Caco-2 (cell line): ENCODE data around the gene NRXN3. TPM values are rescaled to one million over a fixed set of nuclear protein-coding genes. Genes with fewer than 3 reads are reported as not detected.

ENCODE experiments used
- BruUV-seq: library from RNA; stranded (reverse); fragments of 400-500 nt; replicated peaks from 2 replicates; lab custom pipeline; 2021; lab: Mats Ljungman, UMichigan
- CTCF ChIA-PET: fragments of 300-600 bp; sonication (Branson Sonifier 250); formaldehyde crosslinking; loops from one replicate; lab custom pipeline; 2022; ENCODE audit warnings: antibody characterized with exemption; lab: Charles Lee
- POLR2A ChIA-PET: fragments of 300-600 bp; sonication (Branson Sonifier 250); formaldehyde crosslinking; loops from one replicate; lab custom pipeline; 2022; ENCODE audit warnings: antibody characterized with exemption; lab: Charles Lee
- DNase-seq, 2 experiments: peaks; one replicate each; pipeline versions ENCODE4 v3.0.0 to v3.0.0-alpha.2; 2020 to 2022
- H3K27me3 ChIP-seq: replicated peaks from 2 replicates; pipeline ENCODE4 v1.6.0; 2011; ENCODE audit warnings: low read length; ENCODE audit not compliant: control insufficient read depth, insufficient read depth
- H3K36me3 ChIP-seq: 2 replicates; pipeline ENCODE4 v1.5.1; 2011; ENCODE audit warnings: low read length; ENCODE audit not compliant: control insufficient read depth, insufficient read depth
- H3K4me1 ChIP-seq: fragments of 250-450 bp; sonication (Bioruptor Pico); 2 replicates; pipeline ENCODE4 v1.5.1; 2020; ENCODE audit warnings: mild to moderate bottlenecking
- H3K4me3 ChIP-seq: 2 replicates; pipeline ENCODE4 v1.5.1; 2011; ENCODE audit warnings: low read depth, mild to moderate bottlenecking, control low read depth, low read length
- H3K9me3 ChIP-seq: fragments of 250-450 bp; sonication (Bioruptor Pico); 2 replicates; pipeline ENCODE4 v1.5.1; 2020; ENCODE audit warnings: mild to moderate bottlenecking, moderate library complexity
- H3K27ac Mint-ChIP-seq: one replicate; pipeline ENCODE4 v1.8.0; 2022; ENCODE audit warnings: mixed read lengths; ENCODE audit not compliant: unreplicated experiment
- H3K27me3 Mint-ChIP-seq: one replicate; pipeline ENCODE4 v1.8.0; 2022; ENCODE audit warnings: mixed read lengths; ENCODE audit not compliant: insufficient read depth, unreplicated experiment
- H3K36me3 Mint-ChIP-seq: one replicate; pipeline ENCODE4 v1.8.0; 2022; ENCODE audit warnings: mild to moderate bottlenecking, mixed read lengths; ENCODE audit not compliant: insufficient read depth, unreplicated experiment
- H3K4me1 Mint-ChIP-seq: one replicate; pipeline ENCODE4 v1.8.0; 2022; ENCODE audit warnings: low read depth, mixed read lengths; ENCODE audit not compliant: unreplicated experiment
- H3K4me3 Mint-ChIP-seq: one replicate; pipeline ENCODE4 v1.8.0; 2022; ENCODE audit warnings: mild to moderate bottlenecking, moderate library complexity, mixed read lengths; ENCODE audit not compliant: unreplicated experiment
- H3K9me3 Mint-ChIP-seq: one replicate; pipeline ENCODE4 v1.8.0; 2022; ENCODE audit warnings: mixed read lengths; ENCODE audit not compliant: unreplicated experiment
- CTCF ChIP-seq, 2 experiments: fragments of 200-600 bp in 1 of 2; IDR thresholded peaks; 1 replicate in 1 of 2; 2 replicates in 1 of 2; pipeline versions ENCODE4 v1.5.1 to v1.8.0; 2011 to 2022; ENCODE audit warnings: antibody characterized with exemption in 1 of 2, control low read depth in 1 of 2, inconsistent platforms in 1 of 2, low read depth in 1 of 2, low read length in 1 of 2, mild to moderate bottlenecking in 1 of 2, moderate library complexity in 1 of 2; ENCODE audit not compliant: insufficient read depth in 1 of 2, severe bottlenecking in 1 of 2, unreplicated experiment in 1 of 2
- intact Hi-C: fragments of 100-400 bp; cut with micrococcal nuclease; formaldehyde crosslinking; loops from one replicate; pipeline ENCODE4 v1.10.0; 2022; ENCODE audit not compliant: unreplicated experiment
- total RNA-seq: library from RNA; stranded (reverse); gene quantifications from 2 replicates; pipeline ENCODE4 v1.2.3, GENCODE V29; 2022

NRXN3 gene
- total RNA-seq, 1 experiment from 2014 or later = 12.4 TPM

GRCh38 chr14:78228702-78229327 lies 58.6 kb downstream of the NRXN3 start:
- no peak overlapping the region for H3K27ac Mint-ChIP-seq
- BruUV-seq = no TSS peak
- Histone ChIP-seq H3K27me3 (no peaks in the 10 kb centered on the region; the same call in 1 of the 2 replicates), H3K9me3 (no peaks in the 10 kb centered on the region), H3K4me1 (no peaks in the 10 kb centered on the region), H3K4me3 (no peak overlapping the region), H3K36me3 (no peaks in the 10 kb centered on the region)
- no peaks in the 10 kb centered on the region for H3K9me3 Mint-ChIP-seq
- H3K27me3 Mint-ChIP-seq = peaks cover 16% of the 10 kb centered on the region
- intact Hi-C loops = no loop called here
- no peaks in the 10 kb centered on the region for H3K4me1 Mint-ChIP-seq
- no peak overlapping the region for H3K4me3 Mint-ChIP-seq
- ChIA-PET POLR2A (no interaction called here), CTCF (interaction anchor here (0.7 kb wide), 1 partner anchor 20 kb away, joined by 3 read pairs; no protein-coding TSS in a partner anchor)
- H3K36me3 Mint-ChIP-seq = no peaks in the 10 kb centered on the region
- no peak for TF ChIP-seq CTCF (IDR thresholded peaks at IDR 0.05; ENCODE audit: insufficient read depth in 1 of 2, low read depth in 1 of 2, low read length in 1 of 2, severe bottlenecking in 1 of 2, unreplicated experiment in 1 of 2)
- DNase-seq = no peak

GRCh38 chr14:78232231-78233000 lies 62.2 kb downstream of the NRXN3 start:
- Mint-ChIP-seq H3K27ac (no peak overlapping the region), H3K4me1 (no peaks in the 10 kb centered on the region), H3K36me3 (no peaks in the 10 kb centered on the region), H3K4me3 (no peak overlapping the region), H3K27me3 (peaks cover 19% of the 10 kb centered on the region), H3K9me3 (no peaks in the 10 kb centered on the region)
- no peak for TF ChIP-seq CTCF (IDR thresholded peaks at IDR 0.05; ENCODE audit: insufficient read depth in 1 of 2, low read depth in 1 of 2, low read length in 1 of 2, severe bottlenecking in 1 of 2, unreplicated experiment in 1 of 2)
- Histone ChIP-seq H3K27me3 (no peaks in the 10 kb centered on the region; the same call in 1 of the 2 replicates), H3K4me1 (no peaks in the 10 kb centered on the region), H3K9me3 (no peaks in the 10 kb centered on the region), H3K36me3 (no peaks in the 10 kb centered on the region), H3K4me3 (no peak overlapping the region)
- CTCF ChIA-PET = no interaction called here
- no TSS peak for BruUV-seq
- DNase-seq = no peak
- intact Hi-C loops = no loop called here
- POLR2A ChIA-PET = no interaction called here

GRCh38 chr14:78238141-78238540 lies 68.0 kb downstream of the NRXN3 start:
- Histone ChIP-seq H3K9me3 (no peaks in the 10 kb centered on the region), H3K4me1 (no peaks in the 10 kb centered on the region), H3K36me3 (no peaks in the 10 kb centered on the region), H3K27me3 (no peaks in the 10 kb centered on the region; the same call in 1 of the 2 replicates), H3K4me3 (no peak overlapping the region)
- POLR2A ChIA-PET = no interaction called here
- Mint-ChIP-seq H3K27ac (no peak overlapping the region), H3K36me3 (no peaks in the 10 kb centered on the region), H3K4me3 (no peak overlapping the region), H3K4me1 (no peaks in the 10 kb centered on the region), H3K9me3 (no peaks in the 10 kb centered on the region), H3K27me3 (peaks cover 16% of the 10 kb centered on the region)
- CTCF ChIA-PET = no interaction called here
- no peak for DNase-seq
- BruUV-seq = no TSS peak
- TF ChIP-seq CTCF (IDR thresholded peaks at IDR 0.05; ENCODE audit: insufficient read depth in 1 of 2, low read depth in 1 of 2, low read length in 1 of 2, severe bottlenecking in 1 of 2, unreplicated experiment in 1 of 2) = no peak
- intact Hi-C loops = no loop called here
